ENCODE measurements around the gene TLCD3B.
A peak's percentile ranks its signal among the peaks of the same experiment; 100 is the strongest.
"Not testable (repeated sequence)": the region's sequence is repeated elsewhere in the genome, so short reads cannot be mapped to it uniquely, and the experiment has no call there.

The TLCD3B gene

DNA sequence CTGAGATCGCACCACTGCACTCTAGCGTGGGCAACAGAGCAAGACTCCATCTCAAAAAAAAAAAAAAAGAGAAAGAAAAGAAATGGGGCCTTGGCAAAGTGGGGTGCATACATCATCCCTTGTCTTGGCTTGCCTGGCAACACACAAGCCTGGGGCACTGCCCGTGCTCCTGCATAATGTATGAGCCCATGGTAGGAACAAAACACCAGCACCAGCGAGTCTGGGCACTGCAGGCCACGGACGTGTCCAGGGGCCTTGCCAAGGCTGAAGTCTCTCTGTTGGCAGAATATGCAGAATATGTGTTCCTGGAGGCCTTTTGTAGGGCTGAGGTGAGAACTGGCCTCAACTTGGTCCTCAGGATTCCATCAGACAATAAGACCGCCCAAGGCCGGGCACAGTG, 18.8 kb upstream of the TLCD3B start:
- no peaks in the 10 kb centered on the region for H3K36me3 Mint-ChIP-seq (ENCODE audit: low read depth)
- no peak for DNase-seq
- no peaks in the 10 kb centered on the region for H3K27me3 Mint-ChIP-seq
- H3K27ac Mint-ChIP-seq, result no peak overlapping the region
- H3K4me1 Mint-ChIP-seq (ENCODE audit: low read depth), result peaks cover 17% of the 10 kb centered on the region
- H3K9me3 Mint-ChIP-seq, result no peaks in the 10 kb centered on the region
- H3K4me3 Mint-ChIP-seq, result no peak overlapping the region

DNA sequence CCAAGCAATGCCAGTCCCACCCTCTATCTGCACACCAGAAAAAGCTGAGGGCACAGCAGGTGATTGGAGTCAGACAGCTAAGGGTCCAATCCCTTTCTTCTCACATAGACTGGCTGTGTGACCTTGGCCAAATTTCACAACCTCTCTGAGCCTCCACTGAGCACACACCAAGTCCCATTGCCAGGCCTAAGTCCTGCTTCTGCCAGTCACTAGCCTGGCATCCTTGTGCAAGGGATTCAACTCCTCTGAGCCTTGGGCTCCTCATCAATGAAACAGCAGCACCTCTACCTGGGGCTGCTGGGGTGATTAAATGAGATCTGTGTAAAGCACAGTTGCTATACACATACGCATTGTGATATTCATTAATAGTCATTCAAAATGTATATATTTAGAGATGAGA, 15.5 kb upstream of the TLCD3B start:
- H3K27ac Mint-ChIP-seq, result no peak overlapping the region
- H3K36me3 Mint-ChIP-seq (ENCODE audit: low read depth), result no peaks in the 10 kb centered on the region
- peaks cover 3% of the 10 kb centered on the region for H3K27me3 Mint-ChIP-seq
- peaks cover 2% of the 10 kb centered on the region for H3K4me1 Mint-ChIP-seq (ENCODE audit: low read depth)
- no peak for DNase-seq
- H3K4me3 Mint-ChIP-seq, result no peak overlapping the region
- no peaks in the 10 kb centered on the region for H3K9me3 Mint-ChIP-seq

DNA sequence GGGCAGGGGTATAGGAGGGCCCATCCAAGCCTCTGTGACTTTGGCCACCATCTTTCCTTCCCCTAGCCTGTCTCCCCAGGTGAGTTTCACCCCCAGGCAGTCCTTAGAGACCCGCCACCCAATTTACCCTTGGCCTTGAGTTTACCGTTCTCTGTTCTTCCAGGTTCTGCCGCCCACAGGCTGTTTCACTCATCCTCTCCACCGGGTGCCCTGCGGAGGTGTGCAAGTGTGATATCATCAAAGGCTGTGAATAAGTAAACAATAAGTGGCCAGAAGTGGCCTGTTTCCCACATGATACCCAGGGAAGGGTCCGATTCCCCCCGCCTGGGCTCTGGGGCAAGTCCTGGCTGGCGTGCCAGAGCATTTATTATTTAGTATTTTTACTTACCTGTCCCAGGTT, 15.1 kb upstream of the TLCD3B start:
- no peaks in the 10 kb centered on the region for H3K36me3 Mint-ChIP-seq (ENCODE audit: low read depth)
- no peak overlapping the region for H3K27ac Mint-ChIP-seq
- no peaks in the 10 kb centered on the region for H3K9me3 Mint-ChIP-seq

DNA sequence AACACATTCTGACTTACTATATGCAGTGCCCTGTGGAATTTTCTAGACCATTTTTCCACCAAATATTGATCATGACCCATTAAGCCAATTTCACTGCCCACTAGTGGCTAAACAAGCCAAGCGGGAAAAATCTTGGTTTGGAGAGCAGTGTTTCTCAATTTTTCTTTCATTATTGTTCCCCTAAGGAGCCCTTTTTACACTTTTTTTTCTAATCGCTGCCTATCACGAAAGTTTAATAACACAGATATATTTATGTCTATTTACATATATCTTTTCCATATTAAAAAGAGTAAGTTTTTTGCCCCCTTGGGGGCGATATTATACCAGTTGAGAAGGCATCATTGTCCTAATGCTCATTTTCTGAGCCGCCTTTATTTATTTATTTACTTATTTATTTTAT, 10.8 kb upstream of the TLCD3B start:
- DNase-seq, result no peak

More for the DNA sequence above, 15.1 kb upstream of the TLCD3B start:
- H3K27me3 Mint-ChIP-seq, result peaks cover 3% of the 10 kb centered on the region
- H3K4me3 Mint-ChIP-seq, result no peak overlapping the region
- H3K4me1 Mint-ChIP-seq (ENCODE audit: low read depth), result no peaks in the 10 kb centered on the region
- DNase-seq, result no peak

DNA sequence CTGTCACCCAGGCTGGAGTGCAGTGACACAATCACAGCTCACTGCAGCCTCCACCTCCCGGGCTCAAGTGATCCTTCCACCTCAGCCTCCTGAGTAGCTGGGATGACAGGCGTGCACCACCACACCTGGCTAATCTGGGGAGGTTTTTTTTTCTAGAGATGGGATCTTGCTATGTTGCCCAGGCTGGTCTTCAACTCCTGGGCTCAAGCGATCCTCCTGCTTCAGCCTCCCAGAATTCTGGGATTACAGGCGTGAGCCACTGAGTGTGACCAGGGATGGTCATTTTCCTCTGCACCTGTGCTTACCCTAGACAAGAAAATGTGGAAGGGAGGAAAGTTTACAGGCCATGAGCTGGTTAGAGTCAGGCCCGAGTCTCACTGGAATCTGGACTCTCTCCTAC, 9.6 kb upstream of the TLCD3B start:
- not testable (repeated sequence) for H3K36me3 Mint-ChIP-seq (ENCODE audit: low read depth); H3K4me3 Mint-ChIP-seq; H3K9me3 Mint-ChIP-seq; DNase-seq; H3K27ac Mint-ChIP-seq; H3K4me1 Mint-ChIP-seq (ENCODE audit: low read depth); H3K27me3 Mint-ChIP-seq

More for the DNA sequence above, 10.8 kb upstream of the TLCD3B start:
- Mint-ChIP-seq H3K9me3 (no peaks in the 10 kb centered on the region), H3K27me3 (peaks cover 5% of the 10 kb centered on the region), H3K27ac (no peak overlapping the region), H3K4me3 (no peak overlapping the region), H3K4me1 (ENCODE audit: low read depth) (no peaks in the 10 kb centered on the region), H3K36me3 (ENCODE audit: low read depth) (no peaks in the 10 kb centered on the region)

DNA sequence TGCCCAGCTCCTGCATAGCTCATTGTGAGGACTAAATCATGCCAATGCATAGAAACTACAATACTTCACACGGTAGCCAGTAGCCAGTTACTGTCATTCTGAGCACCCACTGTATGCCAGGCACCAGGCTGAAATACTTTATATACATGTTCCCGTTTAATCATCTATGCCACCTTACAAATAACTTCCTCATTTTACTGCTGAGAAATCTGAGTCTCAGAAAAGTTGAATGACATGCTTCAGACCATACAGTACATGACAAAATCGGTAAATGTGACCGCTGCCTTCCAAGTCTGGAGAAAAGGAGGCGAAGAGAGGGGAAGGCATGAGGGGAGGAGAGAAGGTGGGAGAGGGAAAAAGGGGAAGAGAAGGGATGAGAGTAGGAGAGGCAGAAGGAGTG, 9.2 kb upstream of the TLCD3B start:
- Mint-ChIP-seq H3K4me1 (ENCODE audit: low read depth) (no peaks in the 10 kb centered on the region), H3K36me3 (ENCODE audit: low read depth) (no peaks in the 10 kb centered on the region), H3K27me3 (peaks cover 5% of the 10 kb centered on the region), H3K27ac (no peak overlapping the region), H3K4me3 (no peak overlapping the region), H3K9me3 (no peaks in the 10 kb centered on the region)
- no peak for DNase-seq

DNA sequence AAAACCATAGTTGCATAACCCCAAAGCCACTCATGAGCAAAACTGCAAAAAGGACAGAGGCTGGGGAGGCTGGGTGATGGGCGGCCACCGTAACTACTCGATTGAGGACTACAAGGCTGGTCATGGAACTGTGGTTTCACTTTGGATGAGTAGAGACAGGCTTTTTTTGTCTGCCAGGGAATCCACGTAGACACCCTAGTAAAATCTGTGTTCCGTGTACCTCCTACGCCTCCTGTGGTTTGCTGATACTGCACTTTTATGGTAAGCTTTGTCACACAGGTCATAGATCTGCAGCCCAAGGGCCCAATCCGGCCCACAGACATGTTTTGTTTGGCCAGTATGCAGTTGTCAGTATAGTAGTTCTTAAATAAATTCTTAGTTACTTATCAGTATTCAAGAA, 2.2 kb upstream of the TLCD3B start:
- H3K4me1 Mint-ChIP-seq (ENCODE audit: low read depth), result peaks cover 9% of the 10 kb centered on the region
- H3K9me3 Mint-ChIP-seq, result no peaks in the 10 kb centered on the region
- H3K36me3 Mint-ChIP-seq (ENCODE audit: low read depth), result no peaks in the 10 kb centered on the region

DNA sequence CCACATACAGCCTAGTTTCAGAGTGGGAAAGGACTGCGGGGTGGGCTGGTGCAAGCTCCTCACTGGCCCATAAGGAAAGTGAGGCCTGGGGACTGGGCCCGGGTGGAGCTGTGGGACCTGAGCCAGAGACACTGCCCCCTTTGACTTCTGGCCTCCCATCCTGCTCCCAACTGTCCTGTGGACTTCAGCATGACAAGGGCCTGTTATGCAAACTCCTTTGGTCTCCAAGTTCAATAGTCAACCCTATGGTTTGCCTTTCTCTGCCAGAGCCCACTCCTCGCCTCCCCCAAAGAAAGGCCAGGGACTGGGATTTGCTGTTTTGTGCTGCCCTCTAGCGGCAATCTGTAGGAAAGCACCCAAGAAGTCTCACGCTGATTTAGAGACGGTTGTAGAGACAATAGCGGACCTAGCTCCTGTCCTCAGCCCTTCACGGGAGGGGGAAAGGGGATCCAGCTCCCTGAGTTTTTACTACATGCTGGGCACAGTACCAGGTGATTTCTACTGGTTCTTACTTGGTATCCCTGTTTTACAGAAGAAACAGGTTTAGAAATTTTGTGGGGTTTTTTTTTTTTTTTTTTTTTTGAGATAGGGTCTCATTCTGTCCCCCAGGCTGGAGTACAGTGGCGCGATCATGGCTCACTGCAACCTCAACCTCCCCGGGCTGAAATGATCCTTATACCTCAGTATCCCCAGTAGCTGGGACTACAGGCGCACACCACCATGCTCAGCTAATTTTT, 1.2 kb upstream of the TLCD3B start:
- Mint-ChIP-seq H3K4me1 (ENCODE audit: low read depth) (peaks cover 9% of the 10 kb centered on the region), H3K36me3 (ENCODE audit: low read depth) (no peaks in the 10 kb centered on the region), H3K27ac (no peak overlapping the region), H3K4me3 (no peak overlapping the region), H3K27me3 (peaks cover 53% of the 10 kb centered on the region), H3K9me3 (no peaks in the 10 kb centered on the region)
- DNase-seq, result peak; percentile 71

More for the DNA sequence above, 2.2 kb upstream of the TLCD3B start:
- Mint-ChIP-seq H3K27me3 (peaks cover 43% of the 10 kb centered on the region), H3K27ac (no peak overlapping the region), H3K4me3 (no peak overlapping the region)
- no peak for DNase-seq

DNA sequence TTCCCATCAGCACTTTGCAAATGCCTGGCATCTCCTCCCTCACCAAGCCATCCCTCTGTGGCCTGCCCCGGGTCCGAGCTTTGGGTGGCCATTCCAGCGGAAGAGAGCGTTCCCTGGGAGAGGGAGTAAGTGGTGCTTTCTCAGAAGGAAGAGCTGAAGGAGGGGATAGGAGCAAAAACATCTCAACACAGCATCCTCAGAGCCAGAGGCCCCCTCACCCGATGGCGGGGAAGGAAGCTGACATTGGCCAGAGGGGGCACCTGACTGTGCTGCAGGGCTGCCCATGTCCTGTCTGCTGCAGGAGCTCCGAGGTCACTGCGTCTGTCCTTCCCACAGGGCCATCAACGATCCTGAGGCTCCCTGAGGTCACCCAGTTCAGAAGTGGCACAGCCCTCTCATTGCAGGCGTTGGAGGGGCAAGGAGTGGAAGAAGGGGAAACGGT, 427 bp upstream of the TLCD3B start:
- Mint-ChIP-seq H3K27ac (no peak overlapping the region), H3K4me1 (ENCODE audit: low read depth) (peaks cover 9% of the 10 kb centered on the region), H3K27me3 (peaks cover 61% of the 10 kb centered on the region), H3K9me3 (no peaks in the 10 kb centered on the region), H3K36me3 (ENCODE audit: low read depth) (no peaks in the 10 kb centered on the region), H3K4me3 (no peak overlapping the region)
- DNase-seq, result no peak

DNA sequence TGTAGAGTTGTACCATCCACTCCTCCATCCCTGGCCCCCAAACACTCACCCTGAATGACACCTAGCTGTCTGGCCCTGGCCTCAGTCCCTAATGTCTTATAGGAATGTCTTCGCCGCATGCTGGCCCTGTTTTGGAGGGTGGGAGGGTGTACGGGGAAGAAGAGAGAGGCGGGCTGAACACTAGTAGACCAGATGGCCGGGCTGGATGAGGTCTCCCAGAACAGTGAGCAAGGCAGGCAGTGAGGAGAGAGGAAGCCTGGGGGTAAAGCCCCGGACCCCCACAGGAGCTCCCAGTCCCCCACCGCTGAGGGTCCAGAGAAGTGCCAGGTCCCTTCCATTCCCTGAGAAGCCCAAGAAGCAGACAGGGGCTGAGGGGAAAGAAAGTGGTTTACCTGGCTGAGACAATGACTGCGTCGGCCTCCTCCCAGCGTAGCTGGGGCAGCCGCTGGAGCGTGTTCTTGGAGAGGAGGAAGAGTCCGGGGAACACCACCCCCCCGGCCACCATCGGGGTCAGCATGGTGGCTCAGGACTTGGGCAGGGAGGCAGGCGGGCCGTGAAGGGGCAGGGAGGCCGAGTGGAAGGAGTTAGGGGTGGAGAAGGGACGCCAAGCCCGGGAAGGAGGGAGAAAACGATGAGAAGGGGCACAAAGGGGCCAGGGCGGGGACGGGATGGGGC, 923 bp downstream of the TLCD3B start:
- H3K9me3 Mint-ChIP-seq, result no peaks in the 10 kb centered on the region
- peaks cover 62% of the 10 kb centered on the region for H3K27me3 Mint-ChIP-seq
- no peak overlapping the region for H3K27ac Mint-ChIP-seq
- peaks cover 9% of the 10 kb centered on the region for H3K4me1 Mint-ChIP-seq (ENCODE audit: low read depth)
- DNase-seq, result no peak
- H3K36me3 Mint-ChIP-seq (ENCODE audit: low read depth), result no peaks in the 10 kb centered on the region
- H3K4me3 Mint-ChIP-seq, result no peak overlapping the region

DNA sequence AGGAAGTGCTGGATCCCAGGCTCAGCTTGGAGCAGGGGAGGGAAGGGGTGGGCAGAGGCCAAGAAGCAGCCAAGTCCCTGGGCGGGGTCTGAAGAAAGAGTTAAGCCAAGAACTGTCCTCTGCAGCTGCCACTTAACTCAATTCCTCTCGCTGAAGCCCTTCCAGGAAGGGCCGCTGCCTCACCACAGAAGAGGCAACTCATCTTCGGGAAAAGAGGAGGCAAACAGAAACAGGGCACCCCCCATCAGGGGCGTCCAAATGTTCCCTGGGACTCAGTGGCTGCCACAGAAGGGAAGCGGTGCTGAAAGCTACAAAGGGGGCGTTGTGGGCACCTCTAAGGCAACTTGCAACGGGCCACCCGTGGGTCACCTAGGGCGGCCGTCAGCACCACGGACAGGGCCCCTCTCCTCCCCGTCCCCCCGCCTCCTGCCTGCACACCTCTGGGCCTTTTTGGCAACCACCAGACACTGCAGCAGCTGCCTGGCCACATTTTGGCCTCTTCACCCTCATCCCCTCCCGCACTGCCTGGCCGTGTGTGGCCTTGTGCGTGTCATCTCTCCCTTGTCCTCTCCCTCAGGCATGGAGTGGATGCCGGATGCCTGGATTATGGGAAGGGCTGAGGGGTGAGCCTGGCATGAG, 2.5 kb downstream of the TLCD3B start:
- Mint-ChIP-seq H3K9me3 (no peaks in the 10 kb centered on the region), H3K4me3 (no peak overlapping the region), H3K36me3 (ENCODE audit: low read depth) (no peaks in the 10 kb centered on the region), H3K4me1 (ENCODE audit: low read depth) (peaks cover 9% of the 10 kb centered on the region), H3K27me3 (peaks cover 60% of the 10 kb centered on the region), H3K27ac (no peak overlapping the region)
- DNase-seq, result no peak

DNA sequence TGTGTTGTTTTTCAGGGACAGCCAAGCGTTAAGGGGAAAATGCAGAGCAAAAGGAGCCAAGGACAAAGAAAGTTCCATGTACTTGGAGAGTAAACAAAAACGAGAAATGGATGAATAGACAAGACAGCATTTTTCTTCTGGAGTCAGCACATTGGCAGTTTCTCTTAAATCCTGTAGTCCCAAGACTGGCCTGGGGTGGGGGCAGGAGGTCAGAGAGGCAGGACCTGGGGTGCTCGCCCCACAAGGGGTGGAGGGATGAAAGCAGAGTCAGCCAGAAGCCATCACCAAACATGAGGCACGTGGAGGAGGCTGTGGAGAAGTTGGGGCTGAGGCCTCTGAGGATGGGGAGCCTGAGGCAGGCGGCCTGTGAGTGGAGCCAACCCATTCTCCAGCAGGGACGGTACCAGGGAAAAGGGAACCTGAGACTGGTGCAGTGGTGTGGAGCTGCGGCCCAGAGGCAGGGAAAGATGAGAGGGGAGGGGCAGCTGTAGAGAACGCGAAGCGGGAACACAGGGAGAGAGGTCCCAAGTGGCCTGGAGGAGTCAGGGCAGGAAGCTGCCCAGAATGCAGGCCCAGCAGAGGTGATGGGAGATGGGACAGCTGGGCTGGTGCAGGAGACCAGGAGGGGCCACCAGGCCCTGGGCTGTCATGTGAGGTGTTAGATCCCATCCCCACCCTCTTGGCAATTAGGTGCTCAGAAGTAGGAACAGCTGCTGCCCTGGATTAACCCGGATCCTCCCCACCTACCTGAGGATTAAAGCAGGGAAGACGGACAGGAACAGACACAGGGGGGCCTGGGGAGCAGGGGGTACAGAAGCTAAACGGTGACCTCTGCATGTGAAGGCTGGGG, 3.3 kb downstream of the TLCD3B start:
- no peaks in the 10 kb centered on the region for H3K36me3 Mint-ChIP-seq (ENCODE audit: low read depth)
- peaks cover 9% of the 10 kb centered on the region for H3K4me1 Mint-ChIP-seq (ENCODE audit: low read depth)
- H3K27ac Mint-ChIP-seq, result no peak overlapping the region
- peaks cover 55% of the 10 kb centered on the region for H3K27me3 Mint-ChIP-seq
- H3K9me3 Mint-ChIP-seq, result no peaks in the 10 kb centered on the region
- DNase-seq, result no peak
- H3K4me3 Mint-ChIP-seq, result no peak overlapping the region

DNA sequence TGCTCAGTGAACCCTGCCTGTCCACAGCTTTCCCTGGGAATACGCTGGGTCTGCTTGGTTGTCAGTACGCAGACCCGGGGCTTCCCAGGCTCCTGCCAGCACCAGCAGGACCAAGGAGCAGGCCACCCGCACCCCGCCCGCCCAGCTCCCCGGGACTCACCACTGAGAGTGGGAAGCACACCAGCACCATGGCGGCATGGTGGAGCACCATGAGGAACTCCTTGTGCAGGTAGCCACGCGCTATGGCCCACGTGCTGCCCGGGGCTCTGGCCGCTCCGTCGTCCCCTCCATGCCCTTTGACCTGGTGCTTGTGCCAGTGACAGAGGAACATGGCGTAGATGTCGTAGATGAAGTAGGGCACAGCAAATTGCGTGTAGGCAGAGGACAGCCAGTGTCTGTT, 4.6 kb downstream of the TLCD3B start:
- H3K4me3 Mint-ChIP-seq, result no peak overlapping the region
- H3K27me3 Mint-ChIP-seq, result peaks cover 45% of the 10 kb centered on the region
- no peaks in the 10 kb centered on the region for H3K36me3 Mint-ChIP-seq (ENCODE audit: low read depth)
- DNase-seq, result no peak
- H3K9me3 Mint-ChIP-seq, result no peaks in the 10 kb centered on the region
- no peak overlapping the region for H3K27ac Mint-ChIP-seq
- H3K4me1 Mint-ChIP-seq (ENCODE audit: low read depth), result peaks cover 5% of the 10 kb centered on the region

DNA sequence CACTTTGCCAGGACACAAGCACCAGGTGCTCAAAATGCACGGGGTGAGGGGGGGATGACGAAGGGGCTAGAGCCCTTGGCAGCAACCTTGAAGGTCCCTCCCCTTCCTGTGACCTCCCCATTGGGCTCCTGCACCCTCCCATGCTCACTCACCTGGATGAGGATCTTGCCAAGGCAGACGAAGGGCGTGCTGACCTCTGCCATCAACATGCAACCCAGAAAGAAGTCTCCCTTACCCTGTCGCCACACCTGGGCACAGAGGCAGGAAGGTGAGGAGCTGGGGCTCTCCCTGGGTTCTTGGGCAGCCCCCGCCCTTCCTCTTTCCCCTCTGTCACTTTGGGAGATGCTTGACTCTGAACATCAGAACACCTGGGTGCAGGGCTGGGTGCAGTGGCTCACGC, 5.5 kb downstream of the TLCD3B start:
- Mint-ChIP-seq H3K27me3 (peaks cover 50% of the 10 kb centered on the region), H3K27ac (no peak overlapping the region), H3K4me1 (ENCODE audit: low read depth) (peaks cover 9% of the 10 kb centered on the region), H3K36me3 (ENCODE audit: low read depth) (no peaks in the 10 kb centered on the region), H3K4me3 (no peak overlapping the region), H3K9me3 (no peaks in the 10 kb centered on the region)
- no peak for DNase-seq
